Activated B cell treated with CpG ODN at 0.5 μM for 24 hours (primary cell): ENCODE data around the gene CMIP. TPM values are rescaled to one million over a fixed set of nuclear protein-coding genes. Genes with fewer than 3 reads are reported as not detected.

ENCODE experiments used
- ATAC-seq: fragments of 200-7000 bp; cut with Tn5 transposase; one replicate; pipeline ENCODE4 v1.10.0; 2021; ENCODE audit warnings: low read depth, mild to moderate bottlenecking, moderate library complexity
- CTCF ChIA-PET: fragments of 350-600 bp; sonication (Branson Sonifier 250); formaldehyde crosslinking; loops from one replicate; lab custom pipeline; 2021; ENCODE audit warnings: antibody characterized with exemption; lab: Charles Lee
- POLR2A ChIA-PET: fragments of 350-600 bp; sonication (Branson Sonifier 250); formaldehyde crosslinking; loops from one replicate; lab custom pipeline; 2021; ENCODE audit warnings: antibody characterized with exemption; lab: Charles Lee
- DNase-seq: peaks from one replicate; pipeline ENCODE4 v3.0.0; 2022
- H3K27ac Mint-ChIP-seq: one replicate; pipeline ENCODE4 v1.8.0; 2020; ENCODE audit warnings: mixed read lengths
- H3K27me3 Mint-ChIP-seq: one replicate; pipeline ENCODE4 v1.8.0; 2021; ENCODE audit warnings: mixed read lengths
- H3K36me3 Mint-ChIP-seq: one replicate; pipeline ENCODE4 v1.8.0; 2021; ENCODE audit warnings: low read depth, mixed read lengths
- H3K4me1 Mint-ChIP-seq: one replicate; pipeline ENCODE4 v1.8.0; 2021; ENCODE audit warnings: mixed read lengths
- H3K4me3 Mint-ChIP-seq: one replicate; pipeline ENCODE4 v1.8.0; 2020; ENCODE audit warnings: mild to moderate bottlenecking, mixed read lengths
- H3K9me3 Mint-ChIP-seq: one replicate; pipeline ENCODE4 v1.8.0; 2020; ENCODE audit warnings: mixed read lengths
- CTCF ChIP-seq: fragments of 200-600 bp; IDR thresholded peaks from one replicate; pipeline ENCODE4 v1.8.0; 2022; ENCODE audit warnings: antibody characterized with exemption, mild to moderate bottlenecking
- intact Hi-C: fragments of 100-400 bp; cut with micrococcal nuclease; formaldehyde crosslinking; loops from one replicate; pipeline ENCODE4 v1.15.1; 2024
- total RNA-seq: library from RNA; stranded (reverse); gene quantifications from 2 replicates; pipeline ENCODE4 v1.2.3, GENCODE V29; 2022

Gene CMIP
- total RNA-seq, 1 donor from 2014 or later: 76.3 TPM

DNA sequence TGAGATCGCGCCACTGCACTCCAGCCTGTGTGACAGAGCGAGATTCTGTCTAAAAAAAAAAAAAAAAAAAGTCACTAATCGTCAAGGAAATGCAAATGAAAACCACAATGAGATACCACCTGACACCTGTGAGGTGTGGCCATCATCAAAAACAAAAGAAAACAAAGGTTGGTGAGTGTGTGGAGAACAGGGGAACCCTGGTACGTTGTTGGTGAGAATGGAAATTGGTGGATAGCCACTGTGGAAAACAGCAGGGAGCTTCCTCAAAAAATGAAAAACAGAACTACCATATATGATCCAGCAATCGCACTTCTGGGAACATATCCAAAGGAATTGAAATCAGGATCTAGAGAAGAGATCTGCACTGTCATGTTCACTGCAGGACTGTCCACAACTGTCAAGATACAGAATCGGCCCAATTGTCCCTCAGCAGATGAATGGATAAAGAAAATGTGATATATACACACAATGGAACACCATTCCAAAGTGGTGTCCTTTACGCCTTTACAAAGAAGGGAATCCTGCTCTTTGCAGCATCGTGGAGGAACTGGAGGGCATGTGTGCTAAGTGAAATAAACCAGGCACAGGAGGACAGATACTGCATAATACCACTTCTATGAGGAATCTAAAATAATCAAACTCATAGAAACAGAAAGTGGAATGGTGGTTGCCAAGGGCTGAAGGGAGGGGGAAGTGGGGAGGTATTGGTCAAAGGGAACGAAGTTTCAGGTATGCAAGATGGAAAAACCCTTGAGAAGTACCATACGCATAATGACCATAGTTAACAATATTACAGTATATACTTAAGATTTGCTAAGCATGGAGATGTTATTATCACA lies 271.0 kb downstream of the CMIP start:
- ChIA-PET POLR2A (interaction anchor here (0.6 to 1.7 kb wide), 9 partner anchors 18 to 315 kb away, joined by 3 to 14 read pairs (median 7); partner anchors contain the start of gene SDR42E1), CTCF (interaction anchor here (1.1 to 1.5 kb wide), 2 partner anchors 18 to 350 kb away, joined by 4 to 5 read pairs; no protein-coding TSS in a partner anchor)
- Mint-ChIP-seq H3K27ac (peak overlapping the region; percentile 89), H3K4me3 (peak overlapping the region; percentile 75), H3K4me1 (peaks cover 49% of the 10 kb centered on the region), H3K9me3 (no peaks in the 10 kb centered on the region), H3K36me3 (peaks cover 4% of the 10 kb centered on the region), H3K27me3 (no peaks in the 10 kb centered on the region)
- TF ChIP-seq CTCF: no peak
- intact Hi-C loops: loop anchor here (1.0 kb wide), 2 partner anchors 15 to 214 kb away; no protein-coding TSS in a partner anchor
- DNase-seq (no peak), ATAC-seq (peak; percentile 67)

- ChIA-PET CTCF (no interaction called here), POLR2A (interaction anchor here (0.7 to 1.5 kb wide), 5 partner anchors 13 to 238 kb away, joined by 3 to 8 read pairs (median 8); no protein-coding TSS in a partner anchor)
- Mint-ChIP-seq H3K4me1 (peaks cover 56% of the 10 kb centered on the region), H3K36me3 (no peaks in the 10 kb centered on the region), H3K27me3 (no peaks in the 10 kb centered on the region), H3K4me3 (peak overlapping the region; percentile 75), H3K9me3 (peaks cover 9% of the 10 kb centered on the region), H3K27ac (peak overlapping the region; percentile 89)
- no peak for TF ChIP-seq CTCF
- no peak for DNase-seq
- ATAC-seq: peak; percentile 62
- intact Hi-C loops: loop anchor here (1.0 kb wide), 3 partner anchors 14 to 215 kb away; no protein-coding TSS in a partner anchor
These were observed 272.0 kb downstream of the CMIP start for GRCh38 chr16:81716478-81717225.

GRCh38 chr16:81717662-81718189 lies 273.1 kb downstream of the CMIP start:
- H3K4me3 Mint-ChIP-seq: peak overlapping the region; percentile 9
- peak overlapping the region; percentile 27 for H3K27ac Mint-ChIP-seq
- ATAC-seq: no peak
- TF ChIP-seq CTCF: no peak
- no peaks in the 10 kb centered on the region for H3K27me3 Mint-ChIP-seq
- H3K4me1 Mint-ChIP-seq: peaks cover 56% of the 10 kb centered on the region
- CTCF ChIA-PET: no interaction called here
- intact Hi-C loops: loop anchor here (1.0 kb wide), 1 partner anchor 21 kb away; no protein-coding TSS in a partner anchor
- DNase-seq: no peak
- no peaks in the 10 kb centered on the region for H3K36me3 Mint-ChIP-seq
- H3K9me3 Mint-ChIP-seq: peaks cover 11% of the 10 kb centered on the region
- POLR2A ChIA-PET: interaction anchor here (0.5 to 1.1 kb wide), 3 partner anchors 12 to 179 kb away, joined by 3 to 8 read pairs (median 8); no protein-coding TSS in a partner anchor

GRCh38 chr16:81718637-81719036 lies 274.0 kb downstream of the CMIP start:
- Mint-ChIP-seq H3K4me1 (peaks cover 59% of the 10 kb centered on the region), H3K27ac (peak overlapping the region; percentile 68), H3K9me3 (peaks cover 11% of the 10 kb centered on the region), H3K27me3 (peaks cover 1% of the 10 kb centered on the region), H3K36me3 (no peaks in the 10 kb centered on the region), H3K4me3 (no peak overlapping the region)
- ChIA-PET CTCF (interaction anchor here (1.2 to 1.5 kb wide), 2 partner anchors 12 to 353 kb away, joined by 5 to 6 read pairs; no protein-coding TSS in a partner anchor), POLR2A (interaction anchor here (0.5 to 1.4 kb wide), 3 partner anchors 11 to 401 kb away, joined by 3 to 4 read pairs (median 3); no protein-coding TSS in a partner anchor)
- TF ChIP-seq CTCF: no peak
- intact Hi-C loops: no loop called here
- ATAC-seq (no peak), DNase-seq (no peak)
